Epidermal melanocyte (primary cell): ENCODE results near the gene YWHAE.
"Not testable (repeated sequence)": the region's sequence is repeated elsewhere in the genome, so short reads cannot be mapped to it uniquely, and the experiment has no call there.

Source experiments
- DNase-seq: peaks from one replicate; pipeline ENCODE4 v3.0.0; 2011; ENCODE audit warnings: low spot score; ENCODE audit not compliant: insufficient read length

YWHAE gene

DNA sequence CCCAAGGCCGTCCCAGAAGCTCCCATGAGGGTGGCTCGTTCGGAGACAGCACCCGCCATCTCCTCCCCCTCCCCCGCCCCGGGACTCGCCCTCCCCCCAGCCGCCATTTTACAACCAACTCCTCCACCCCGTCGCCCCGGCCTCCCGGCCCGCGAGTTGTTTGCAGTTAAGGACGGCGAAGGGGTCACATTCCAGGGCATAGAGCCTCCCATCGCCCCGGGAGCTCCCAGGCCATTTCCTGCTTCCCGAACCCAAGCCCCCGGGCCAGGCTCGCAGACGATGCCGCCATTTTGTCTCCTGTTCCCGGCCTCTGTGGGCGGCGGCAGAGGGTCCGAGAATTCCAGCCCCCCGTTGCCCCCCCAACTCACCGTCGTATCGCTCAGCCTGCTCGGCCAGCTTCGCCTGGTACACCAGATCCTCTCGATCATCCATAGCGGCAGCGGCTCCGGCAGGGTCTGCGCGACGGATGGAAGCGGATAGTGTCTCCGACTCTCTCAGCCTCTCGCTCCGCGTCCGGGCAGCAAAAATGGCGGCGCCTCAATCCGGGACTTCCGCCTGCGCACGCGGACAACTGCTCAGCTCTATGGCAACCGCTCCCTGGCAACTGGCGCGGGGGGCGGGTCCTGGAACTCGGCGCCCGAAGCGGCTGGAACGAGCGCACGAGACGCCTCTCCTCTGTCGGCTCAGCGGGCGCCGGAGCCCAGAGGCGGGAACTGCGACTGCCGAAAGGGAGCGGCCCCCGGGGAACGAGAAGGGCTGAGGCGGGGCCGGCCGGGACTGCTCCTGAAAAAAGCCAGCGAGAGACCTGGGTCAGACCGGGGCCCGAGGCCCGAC lies at the start of gene YWHAE:
YWHAE (minus strand) TSS at position 544 of the 834 bp plus-strand sequence; CDS start at position 432, 112 bp downstream.
- DNase-seq, result peak; percentile 94

DNA sequence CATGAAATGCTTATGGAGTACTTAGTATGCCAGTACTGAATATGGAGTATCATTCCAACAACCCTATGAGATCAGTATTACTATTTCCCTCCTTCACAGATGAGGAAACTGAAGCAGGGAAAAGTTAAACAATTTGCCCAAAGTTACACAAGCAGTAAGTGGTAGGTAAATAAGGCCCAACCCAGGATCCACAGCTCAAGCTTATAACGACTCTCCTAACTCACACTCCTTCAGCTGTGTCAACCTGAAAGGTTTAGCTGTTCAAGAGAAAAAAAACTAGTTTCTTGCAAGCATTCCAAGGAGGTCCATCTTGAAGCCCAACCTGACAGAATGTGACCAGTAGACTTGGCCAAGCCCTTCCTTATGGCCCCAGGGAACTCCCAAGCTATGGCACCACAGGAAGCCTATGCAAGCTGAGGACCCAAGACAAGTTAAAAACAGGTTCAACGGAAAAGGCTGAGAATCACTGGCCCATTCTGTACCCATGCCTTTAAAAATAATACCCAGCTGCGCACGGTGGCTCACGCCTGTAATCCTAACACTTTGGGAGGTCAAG lies 49.5 kb upstream of the YWHAE start:
- no peak for DNase-seq

DNA sequence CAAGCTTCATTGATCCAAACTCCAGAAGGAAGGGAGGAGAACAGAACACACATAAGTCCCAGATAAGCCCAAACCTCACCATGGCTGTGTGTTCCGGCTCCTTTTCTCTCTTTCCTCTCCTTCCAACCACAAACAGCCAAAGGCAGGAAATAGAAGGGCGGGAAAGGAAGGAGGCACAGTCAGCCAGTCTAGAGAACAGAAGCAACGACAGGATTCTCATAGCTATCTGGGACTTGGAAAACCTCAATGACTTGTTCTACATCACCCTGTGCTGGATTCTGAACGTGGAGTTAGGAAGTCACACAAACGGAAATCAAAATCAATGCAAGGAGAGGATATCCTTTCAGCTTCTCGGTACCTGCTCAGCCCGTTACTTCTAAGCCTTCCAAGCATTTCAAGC lies 47.0 kb upstream of the YWHAE start:
- DNase-seq, result peak; percentile 32

DNA sequence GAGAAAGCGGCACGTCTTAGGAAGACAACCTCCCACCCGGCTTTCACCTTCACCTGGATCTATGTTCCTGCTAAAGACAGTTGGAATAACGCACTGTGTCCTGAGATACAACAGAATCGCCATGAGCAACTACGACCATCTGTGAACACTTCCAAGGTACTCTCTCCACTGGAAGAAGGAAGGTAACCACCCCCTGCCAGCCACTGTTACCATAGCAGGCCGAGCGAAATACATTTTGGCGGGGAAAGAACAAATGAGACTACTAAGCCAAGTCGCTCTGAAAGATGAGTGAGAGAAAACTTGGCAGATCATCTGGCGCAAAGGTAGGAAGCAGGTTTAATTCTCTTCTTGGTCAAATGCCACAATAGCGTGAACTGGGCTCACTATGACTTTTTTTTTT lies 46.2 kb upstream of the YWHAE start:
- DNase-seq, result peak; percentile 7

DNA sequence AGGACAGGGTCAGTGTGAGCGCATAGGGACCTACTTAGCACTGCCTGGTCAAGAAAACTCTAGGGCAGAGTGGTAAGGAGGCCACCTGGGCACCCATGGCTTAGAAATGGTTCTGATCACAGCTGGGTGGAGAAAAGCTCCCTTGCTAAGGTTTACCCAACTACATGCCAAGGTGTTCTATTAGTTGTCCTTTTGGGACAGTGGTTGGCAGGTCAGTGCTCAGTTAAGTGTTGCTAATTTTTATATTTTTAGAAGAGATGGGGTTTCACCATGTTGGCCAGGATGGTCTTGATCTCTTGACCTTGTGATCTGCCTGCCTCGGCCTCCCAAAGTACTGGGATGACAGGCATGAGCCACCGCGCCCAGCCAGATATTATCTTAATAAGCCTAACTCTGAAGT lies 45.7 kb upstream of the YWHAE start:
- DNase-seq, result not testable (repeated sequence)

DNA sequence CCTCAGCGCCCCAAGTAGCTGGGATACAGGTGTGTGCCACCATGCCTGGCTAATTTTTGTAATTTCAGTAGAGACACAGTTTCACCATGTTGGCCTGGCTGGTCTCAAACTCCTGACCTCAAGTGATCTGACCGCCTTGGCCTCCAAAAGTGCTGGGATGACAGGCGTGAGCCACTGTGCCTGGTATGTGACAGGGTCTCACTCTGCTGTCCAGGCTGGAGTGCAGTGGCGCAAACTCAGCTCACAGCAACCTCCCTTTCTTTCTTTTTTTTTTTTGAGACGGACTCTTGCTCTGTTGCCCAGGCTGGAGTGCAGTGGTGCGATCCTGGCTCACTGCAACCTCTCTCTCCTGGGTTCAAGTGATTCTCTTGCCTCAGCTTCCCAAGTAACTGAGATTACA lies 42.7 kb upstream of the YWHAE start:
- DNase-seq, result not testable (repeated sequence)

DNA sequence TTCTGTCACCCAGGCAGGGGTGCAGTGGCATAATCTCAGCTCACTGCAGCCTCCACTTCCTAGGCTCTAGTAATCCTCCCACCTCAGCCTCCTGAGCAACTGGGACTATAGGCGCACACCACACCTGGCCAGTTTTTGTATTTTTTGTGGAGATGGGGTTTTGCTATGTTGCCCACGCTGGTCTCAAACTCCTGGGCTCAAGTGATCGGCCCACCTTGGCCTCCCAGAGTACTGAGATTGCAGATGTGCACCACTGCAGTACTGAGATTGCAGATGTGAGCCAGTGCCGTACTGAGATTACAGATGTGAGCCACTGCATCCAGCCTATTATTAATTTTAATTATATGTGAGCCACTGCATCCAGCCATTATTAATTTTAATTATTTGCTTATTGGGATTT lies 42.2 kb upstream of the YWHAE start:
- no peak for DNase-seq

DNA sequence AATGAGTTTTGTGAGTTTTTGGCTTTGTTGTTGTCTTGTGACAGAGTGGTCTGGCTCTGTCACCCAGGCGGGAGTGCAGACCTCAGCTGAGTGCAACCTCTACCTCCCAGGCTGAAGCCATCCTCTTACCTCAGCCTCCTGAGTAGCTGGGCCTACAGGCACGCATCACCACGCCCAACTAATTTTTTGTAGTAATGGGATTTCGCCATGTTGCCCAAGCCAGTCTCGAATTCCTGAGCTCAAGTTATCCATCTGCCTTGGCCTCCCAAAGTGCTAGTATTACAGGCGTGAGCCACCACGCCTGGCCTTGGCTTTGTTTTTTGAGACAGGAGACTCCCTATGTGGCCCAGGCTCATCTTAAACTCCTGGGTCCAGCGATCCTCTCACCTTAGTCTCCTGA lies 40.9 kb upstream of the YWHAE start:
- no peak for DNase-seq

DNA sequence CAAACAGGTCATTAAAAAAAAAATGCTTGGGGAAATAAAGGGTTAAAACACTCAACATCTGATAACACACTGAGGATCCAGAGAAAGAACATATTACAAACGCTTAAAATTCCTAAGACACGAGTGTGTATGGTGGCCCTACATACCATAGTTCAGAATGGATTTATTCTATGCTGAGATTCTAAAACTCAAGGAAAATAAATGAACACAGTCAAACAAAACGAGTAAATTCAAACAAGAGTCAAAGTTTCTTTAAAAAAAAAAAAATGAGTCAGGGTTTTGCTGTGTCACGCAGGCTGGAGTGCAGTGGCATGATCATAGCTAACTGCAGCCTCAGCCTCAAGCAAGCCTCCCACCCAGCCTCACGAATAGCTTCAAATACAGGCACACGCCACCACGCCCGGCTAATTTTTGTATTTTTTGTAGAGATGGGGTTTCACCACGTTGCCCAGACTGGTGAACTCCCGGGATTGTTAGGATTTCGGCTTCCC lies 38.6 kb upstream of the YWHAE start:
- DNase-seq, result no peak

DNA sequence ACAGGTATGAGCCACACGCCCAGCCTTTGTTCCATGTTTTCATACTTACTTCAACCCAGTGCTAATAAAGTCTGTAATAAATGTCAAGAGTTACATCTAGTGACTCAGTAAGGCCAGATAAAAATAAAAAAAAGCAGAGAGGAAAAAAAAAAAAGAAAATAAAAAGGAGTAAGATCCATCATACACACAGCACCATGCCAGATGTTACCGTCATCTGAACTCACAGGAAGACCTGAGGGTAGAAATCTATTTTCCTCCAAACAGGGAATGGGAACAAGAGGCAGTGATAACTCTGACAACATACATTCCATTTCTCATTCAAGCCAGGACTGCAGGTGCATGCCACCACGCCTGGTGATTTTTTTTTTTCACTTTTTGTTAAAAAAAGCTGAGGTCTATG lies 35.3 kb upstream of the YWHAE start:
- no peak for DNase-seq

DNA sequence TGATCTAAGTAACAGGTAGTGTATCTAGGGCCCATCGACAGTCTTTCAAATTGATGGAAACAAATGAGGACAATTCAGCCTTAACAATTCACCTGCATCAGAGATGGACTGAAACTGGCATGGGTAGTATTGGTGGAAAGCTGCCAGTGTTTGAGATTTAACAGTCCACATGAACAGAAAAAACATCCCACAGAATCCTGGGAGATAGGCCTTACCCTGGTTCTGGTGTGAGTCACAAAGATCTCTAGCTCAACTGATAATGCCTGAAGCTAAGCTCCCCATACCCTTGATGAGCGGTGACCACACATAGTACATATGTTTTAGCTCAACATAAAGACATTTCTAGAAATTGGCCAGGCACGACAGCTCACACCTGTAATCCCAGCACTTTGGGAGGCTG lies 34.1 kb upstream of the YWHAE start:
- no peak for DNase-seq

DNA sequence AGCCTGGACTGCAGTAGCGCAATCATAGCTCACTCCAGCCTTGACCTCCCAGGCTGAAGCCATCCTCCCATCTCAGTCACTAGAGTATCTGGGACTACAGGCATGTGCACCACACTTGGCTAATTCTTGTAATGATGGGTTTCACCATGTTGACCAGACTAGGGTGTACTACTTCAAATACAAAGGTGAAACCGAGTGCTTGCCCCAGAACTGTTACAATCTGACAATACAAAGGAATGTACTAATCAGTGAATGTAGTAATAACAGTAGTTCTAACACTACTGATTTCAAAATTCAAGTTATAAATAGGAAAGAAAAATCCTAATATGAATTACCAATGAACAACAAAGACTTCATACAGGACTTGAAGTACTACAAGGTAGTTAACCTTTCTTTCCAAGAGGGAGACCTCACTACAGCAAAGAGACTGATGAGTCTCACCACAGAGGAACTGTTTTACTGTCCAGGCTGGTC lies 31.6 kb upstream of the YWHAE start:
- no peak for DNase-seq

DNA sequence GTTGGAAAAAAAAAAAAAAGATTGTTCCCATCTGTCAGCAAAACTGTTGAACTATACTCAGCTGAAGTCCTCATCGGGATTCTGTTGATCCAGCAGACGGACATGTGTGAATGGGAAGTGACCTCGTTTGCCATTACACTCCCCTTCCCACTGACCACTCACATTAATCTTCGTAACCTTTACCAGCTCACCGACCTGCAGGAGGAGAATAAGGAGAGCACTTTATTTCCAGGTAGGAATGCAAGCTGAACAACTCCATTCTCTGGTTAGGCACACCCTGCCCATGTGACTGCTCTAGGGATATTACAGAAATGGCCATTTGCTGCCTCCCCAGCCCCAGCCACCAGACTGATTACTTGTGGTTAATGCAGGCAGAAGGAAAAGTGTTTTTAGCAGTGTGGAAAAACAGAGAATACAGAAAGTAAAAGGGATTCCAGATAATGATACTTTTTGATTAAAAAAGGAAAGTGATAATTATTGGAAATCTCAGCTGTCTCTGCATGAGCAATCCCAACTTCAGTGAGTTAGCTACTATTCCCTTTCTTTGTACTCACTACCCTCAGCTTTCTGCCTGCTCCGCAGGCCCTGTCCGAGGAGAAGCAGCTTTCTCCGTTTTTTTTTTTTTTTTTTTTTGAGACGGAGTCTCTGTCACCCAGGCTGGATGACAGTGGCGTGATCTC lies 23.6 kb upstream of the YWHAE start:
- no peak for DNase-seq

DNA sequence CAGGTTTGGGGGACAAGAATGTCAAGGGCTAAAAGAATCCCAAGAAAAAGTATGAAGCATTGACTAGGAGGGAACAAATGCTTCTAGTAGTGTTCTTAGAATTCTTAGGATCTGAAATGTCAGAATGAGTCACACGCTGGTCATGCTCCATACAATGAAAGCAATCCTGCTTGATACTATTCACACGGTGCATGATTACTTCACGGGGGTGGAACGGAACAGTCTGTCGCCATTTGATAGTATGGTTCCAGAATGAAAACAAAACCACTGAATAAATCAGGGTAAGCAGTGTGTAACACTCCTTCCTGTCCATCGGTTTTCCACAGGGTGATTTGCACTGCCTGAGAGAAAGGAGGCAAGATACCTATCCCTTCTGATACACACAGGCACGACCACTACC lies 22.9 kb upstream of the YWHAE start:
- peak; percentile 74 for DNase-seq

DNA sequence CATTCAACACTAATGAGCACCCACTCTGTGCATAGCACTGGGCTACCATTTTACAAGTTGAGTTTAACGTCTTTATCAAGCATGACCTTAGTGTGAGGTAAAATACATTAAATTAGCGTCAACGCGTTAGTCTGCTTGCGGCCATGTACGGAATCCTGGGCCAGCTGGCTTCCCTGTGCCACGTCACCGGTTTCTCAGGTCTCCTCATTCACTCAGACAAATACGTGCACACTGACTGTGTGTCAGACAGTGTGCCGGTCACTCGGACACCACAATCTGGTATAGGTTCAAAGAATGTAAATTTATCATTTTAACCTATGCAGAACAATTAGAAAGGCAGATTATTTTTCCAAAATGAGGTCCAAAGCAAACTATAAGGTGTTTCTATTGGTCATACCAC lies 21.4 kb upstream of the YWHAE start:
- DNase-seq, result no peak

DNA sequence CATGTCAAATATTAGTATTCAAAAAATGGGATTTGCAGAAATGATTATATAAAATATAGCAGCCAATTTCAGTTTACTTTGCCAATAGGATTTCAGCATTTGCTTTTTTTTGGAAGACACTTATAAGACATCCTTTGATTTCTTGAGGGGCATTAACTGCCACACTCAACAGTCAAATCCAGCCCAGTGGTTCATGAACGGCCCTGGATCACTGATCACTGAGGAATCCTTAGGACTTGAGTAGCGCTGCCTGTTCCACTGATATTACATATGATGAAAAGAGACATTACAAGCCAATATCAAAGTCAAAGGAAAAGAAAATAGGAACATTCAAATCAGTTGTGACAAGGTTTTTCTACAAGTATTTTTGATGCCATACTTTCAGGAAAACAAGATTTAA lies 21.0 kb upstream of the YWHAE start:
- no peak for DNase-seq

DNA sequence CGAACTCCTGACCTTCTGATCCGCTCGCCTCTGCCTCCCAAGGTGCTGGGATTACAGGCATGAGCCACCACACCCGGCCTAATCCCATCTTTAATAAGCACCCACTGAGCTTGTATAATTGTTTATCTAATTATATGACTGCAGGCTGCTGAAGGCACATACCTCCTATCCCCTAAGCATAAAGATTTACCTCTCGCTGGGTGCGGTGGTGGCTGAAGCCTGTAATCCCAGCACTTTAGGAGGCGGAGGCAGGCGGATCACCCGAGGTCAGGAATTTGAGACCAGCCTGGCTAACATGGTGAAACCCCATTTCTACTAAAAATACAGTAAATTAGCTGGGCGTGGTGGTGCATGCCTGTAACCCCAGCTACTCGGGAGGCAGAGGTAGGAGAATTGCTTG lies 20.1 kb upstream of the YWHAE start:
- no peak for DNase-seq

DNA sequence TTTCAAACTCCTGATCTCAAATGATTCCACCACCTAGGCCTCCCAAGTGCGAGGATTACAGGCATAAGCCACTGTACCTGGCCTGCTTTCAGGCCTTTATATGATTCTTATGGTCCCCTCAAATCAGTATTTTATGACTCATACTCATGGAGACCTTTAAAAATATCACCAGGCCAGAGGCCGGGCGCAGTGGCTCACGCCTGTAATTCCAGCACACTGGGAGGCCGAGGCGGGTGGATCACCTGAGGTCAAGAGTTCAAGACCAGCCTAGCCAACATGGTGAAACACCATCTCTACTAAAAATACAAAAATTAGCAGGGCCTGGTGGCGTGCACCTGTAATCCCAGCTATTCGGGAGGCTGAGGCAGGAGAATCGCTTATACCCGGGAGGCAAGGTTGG lies 18.5 kb upstream of the YWHAE start:
- DNase-seq, result not testable (repeated sequence)

DNA sequence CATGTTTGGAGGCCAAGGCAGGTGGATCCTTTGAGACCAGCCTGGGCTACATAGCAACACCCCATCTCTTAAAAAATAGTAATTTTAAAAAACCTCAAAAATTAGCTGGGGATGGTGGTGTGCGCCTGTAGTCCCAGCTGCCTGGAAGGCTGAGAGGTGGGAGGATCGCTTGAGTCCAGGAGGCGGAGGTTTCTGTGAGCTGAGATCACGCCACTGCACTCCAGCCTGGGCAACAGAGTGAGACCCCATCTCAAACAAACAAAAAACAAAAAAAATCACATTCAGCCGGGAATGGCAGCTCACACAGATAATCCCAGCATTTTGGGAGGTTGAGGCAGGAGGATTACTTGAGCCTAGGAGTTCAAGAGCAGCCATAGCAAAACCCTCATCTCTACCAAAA lies 16.4 kb upstream of the YWHAE start:
- no peak for DNase-seq

DNA sequence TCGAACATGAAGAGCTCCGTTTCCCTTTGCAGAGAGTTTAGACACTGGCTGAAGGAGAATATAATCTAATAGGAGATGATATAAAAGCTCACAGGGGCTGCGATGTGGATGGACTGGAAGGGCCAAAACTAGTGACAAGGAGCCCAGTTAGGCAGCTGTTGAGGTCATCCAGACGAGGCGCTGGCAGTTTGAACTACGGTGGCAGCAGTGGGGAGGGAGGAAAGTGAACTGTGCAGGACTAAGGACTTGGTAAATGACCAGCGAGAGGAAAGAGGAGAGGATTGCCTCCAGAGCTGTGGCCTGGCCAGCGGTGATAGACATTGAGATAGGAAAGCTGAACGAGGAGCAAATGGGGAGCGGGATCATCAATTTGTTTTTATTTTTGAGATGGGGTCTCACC lies 14.6 kb upstream of the YWHAE start:
- DNase-seq, result no peak

DNA sequence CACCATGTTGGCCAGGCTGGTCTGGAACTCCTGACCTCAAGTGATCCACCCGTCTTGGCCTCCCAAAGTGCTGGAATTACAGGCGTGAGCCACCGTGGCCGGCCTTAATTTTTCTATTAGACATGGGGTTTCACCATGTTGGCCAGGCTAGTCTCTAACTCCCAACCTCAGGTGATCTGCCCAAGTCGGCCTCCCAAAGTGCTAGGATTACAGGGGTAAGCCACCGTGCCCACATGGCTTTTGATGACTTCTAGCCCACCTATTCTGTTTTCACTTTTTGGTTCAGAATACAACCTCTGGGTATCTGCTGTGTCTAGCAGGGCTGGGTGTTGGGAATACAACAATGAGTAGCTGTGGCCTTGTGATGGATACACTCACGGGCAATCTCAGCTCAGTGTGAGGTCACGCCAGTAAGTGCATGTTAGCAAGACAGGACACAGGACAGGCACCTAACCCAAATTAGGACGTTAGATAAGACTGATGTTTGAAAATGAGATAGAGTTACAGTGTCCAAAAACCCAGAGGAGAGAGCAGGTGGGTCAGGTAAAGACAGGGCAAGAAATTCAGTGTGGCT lies 14.1 kb upstream of the YWHAE start:
- DNase-seq, result no peak

DNA sequence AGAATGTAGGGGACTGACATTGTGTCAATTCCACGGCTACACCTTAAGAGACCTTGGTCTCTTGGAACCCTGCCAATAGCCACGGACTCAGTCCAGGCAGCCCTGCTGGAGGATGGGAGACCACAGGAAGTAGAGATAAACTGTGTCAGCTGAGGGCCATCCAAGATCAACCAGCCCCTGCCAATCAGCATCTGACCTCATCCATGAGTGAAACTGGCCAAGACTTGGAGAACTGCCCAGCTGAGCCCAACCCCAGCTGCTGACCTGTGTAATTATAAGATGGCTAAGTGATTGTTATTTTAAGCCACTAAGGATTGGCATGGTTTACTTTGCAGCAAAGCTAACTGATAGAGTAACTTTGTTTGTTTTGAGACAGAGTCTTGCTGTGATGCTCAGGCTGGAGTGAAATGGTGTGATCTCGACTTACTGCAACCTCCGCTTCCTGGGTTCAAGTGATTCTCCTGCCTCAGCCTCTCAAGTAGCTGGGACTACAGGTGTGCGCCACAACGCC lies 13.3 kb upstream of the YWHAE start:
- DNase-seq, result no peak
